ENCODE data around the gene TTLL7.

Gene TTLL7

GRCh38 chr1:83889707-83890106, 109.2 kb downstream of the TTLL7 start:
- Histone ChIP-seq H4K91ac (ENCODE audit: low read length) (no peak overlapping the region), H3K36me3 (ENCODE audit: control insufficient read depth in 1 of 2, insufficient read depth in 2 of 2, low read depth in 1 of 2, low read length in 2 of 2) (peaks cover 0 to 3% of the 10 kb centered on the region in 2 experiments), H3K9ac (ENCODE audit: low read length) (no peak overlapping the region), H3K4me2 (ENCODE audit: low read length, poor library complexity, severe bottlenecking) (no peak overlapping the region), H3K4me3 (ENCODE audit: insufficient read depth in 1 of 2, low read depth in 1 of 2, low read length in 2 of 2) (no peak overlapping the region), H3K27me3 (ENCODE audit: control insufficient read depth in 1 of 2, insufficient read depth in 1 of 2, low read length in 2 of 2) (no peaks in the 10 kb centered on the region), H3K9me3 (ENCODE audit: control insufficient read depth, low read length) (no peaks in the 10 kb centered on the region), H3K4me1 (ENCODE audit: control insufficient read depth, insufficient read depth, low read depth, low read length) (no peaks in the 10 kb centered on the region), H3K14ac (ENCODE audit: low read length in 2 of 2) (no peak overlapping the region), H3K27ac (ENCODE audit: low read length, poor library complexity, severe bottlenecking) (no peak overlapping the region), H3K23ac (ENCODE audit: low read length in 2 of 2) (no peak overlapping the region), H4K8ac (ENCODE audit: low read length) (no peak overlapping the region), H3K4ac (ENCODE audit: low read depth in 1 of 2, low read length in 2 of 2) (no peak overlapping the region), H2BK15ac (ENCODE audit: low read depth, poor library complexity, severe bottlenecking) (no peak overlapping the region), H2BK120ac (ENCODE audit: low read depth, low read length) (no peak overlapping the region), H3K79me1 (replicated peaks; ENCODE audit: low read length, poor library complexity, severe bottlenecking) (no peaks in the 10 kb centered on the region), H2AK5ac (ENCODE audit: low read length, severe bottlenecking) (no peak overlapping the region), H2BK12ac (ENCODE audit: low read length in 2 of 2) (no peak overlapping the region), H2BK5ac (ENCODE audit: low read depth, low read length, poor library complexity, severe bottlenecking) (no peak overlapping the region), H3K18ac (ENCODE audit: low read depth in 1 of 2, low read length in 2 of 2) (no peak overlapping the region), H2AFZ (ENCODE audit: low read depth, low read length) (no peak overlapping the region)
- DNase-seq: no peak
- WGBS: 89% methylated on average over 2 of the region's 2 CpGs

DNA sequence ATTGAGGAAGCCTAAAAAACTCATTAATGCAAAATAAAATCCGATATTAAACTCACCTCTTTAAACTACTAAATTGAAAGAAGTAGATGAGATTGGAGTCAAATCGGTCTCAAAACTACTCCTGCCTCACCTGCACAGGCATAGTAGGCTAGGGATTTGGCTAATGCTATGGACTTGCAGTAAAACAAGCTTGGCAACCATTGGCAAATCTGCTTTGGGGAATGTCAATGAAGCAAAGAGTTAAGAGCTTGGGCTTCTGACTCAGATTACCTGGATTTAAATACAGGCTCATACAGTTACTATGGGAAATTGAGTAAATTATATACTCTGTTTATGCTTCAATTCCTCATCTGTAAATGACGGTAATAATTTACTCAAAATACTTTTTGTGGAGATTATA, 111.4 kb downstream of the TTLL7 start:
- H2AFZ ChIP-seq (ENCODE audit: low read depth, low read length): no peak overlapping the region

DNA sequence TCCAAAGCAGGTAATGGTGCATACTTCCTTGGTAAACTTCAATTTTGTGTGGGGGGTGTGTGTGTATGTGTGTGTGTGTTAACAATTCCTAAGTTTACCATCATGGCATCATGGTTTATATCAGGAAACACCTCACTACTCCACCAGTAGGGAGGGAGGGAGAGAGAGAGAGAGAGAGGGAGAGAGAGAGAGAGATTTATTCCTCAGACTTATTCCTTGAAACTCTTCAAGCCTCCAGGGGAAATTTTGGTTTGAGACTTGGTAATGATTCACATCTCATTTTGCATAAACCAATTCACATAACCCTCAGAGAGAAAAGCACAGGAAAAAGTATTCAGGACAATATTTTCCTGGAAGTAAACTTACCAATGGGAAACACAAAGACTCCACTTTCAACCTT, 115.0 kb downstream of the TTLL7 start:
- no peak overlapping the region for H3K9ac ChIP-seq (ENCODE audit: low read length)
- no peaks in the 10 kb centered on the region for H3K9me3 ChIP-seq (ENCODE audit: control insufficient read depth, low read length)
- no peak overlapping the region for H3K4me2 ChIP-seq (ENCODE audit: low read length, poor library complexity, severe bottlenecking)
- no peak overlapping the region for H2BK12ac ChIP-seq (ENCODE audit: low read length in 2 of 2)
- H2BK5ac ChIP-seq (ENCODE audit: low read depth, low read length, poor library complexity, severe bottlenecking): no peak overlapping the region
- no peak overlapping the region for H4K91ac ChIP-seq (ENCODE audit: low read length)
- no peak overlapping the region for H3K23ac ChIP-seq (ENCODE audit: low read length in 2 of 2)
- no peak overlapping the region for H3K27ac ChIP-seq (ENCODE audit: low read length, poor library complexity, severe bottlenecking)
- peaks cover 2% of the 10 kb centered on the region for H3K4me1 ChIP-seq (ENCODE audit: control insufficient read depth, insufficient read depth, low read depth, low read length)
- H2AFZ ChIP-seq (ENCODE audit: low read depth, low read length): no peak overlapping the region
- H3K79me1 ChIP-seq (replicated peaks; ENCODE audit: low read length, poor library complexity, severe bottlenecking): no peaks in the 10 kb centered on the region
- H3K4ac ChIP-seq (ENCODE audit: low read depth in 1 of 2, low read length in 2 of 2): no peak overlapping the region
- H3K4me3 ChIP-seq (ENCODE audit: insufficient read depth in 1 of 2, low read depth in 1 of 2, low read length in 2 of 2): no peak overlapping the region
- H3K18ac ChIP-seq (ENCODE audit: low read depth in 1 of 2, low read length in 2 of 2): no peak overlapping the region
- H2BK15ac ChIP-seq (ENCODE audit: low read depth, poor library complexity, severe bottlenecking): no peak overlapping the region
- no peak overlapping the region for H2AK5ac ChIP-seq (ENCODE audit: low read length, severe bottlenecking)
- no peak overlapping the region for H3K14ac ChIP-seq (ENCODE audit: low read length in 2 of 2)
- DNase-seq: peak; percentile 7
- no peaks in the 10 kb centered on the region for H3K36me3 ChIP-seq (ENCODE audit: control insufficient read depth in 1 of 2, insufficient read depth in 2 of 2, low read depth in 1 of 2, low read length in 2 of 2)
- no peak overlapping the region for H4K8ac ChIP-seq (ENCODE audit: low read length)
- H3K27me3 ChIP-seq (ENCODE audit: control insufficient read depth in 1 of 2, insufficient read depth in 1 of 2, low read length in 2 of 2): no peaks in the 10 kb centered on the region
- H2BK120ac ChIP-seq (ENCODE audit: low read depth, low read length): no peak overlapping the region

More for the DNA sequence above, 111.4 kb downstream of the TTLL7 start:
- no peak overlapping the region for H3K4ac ChIP-seq (ENCODE audit: low read depth in 1 of 2, low read length in 2 of 2)
- no peak overlapping the region for H2AK5ac ChIP-seq (ENCODE audit: low read length, severe bottlenecking)
- H3K79me1 ChIP-seq (replicated peaks; ENCODE audit: low read length, poor library complexity, severe bottlenecking): no peaks in the 10 kb centered on the region
- H2BK120ac ChIP-seq (ENCODE audit: low read depth, low read length): no peak overlapping the region
- no peak overlapping the region for H3K4me2 ChIP-seq (ENCODE audit: low read length, poor library complexity, severe bottlenecking)
- DNase-seq: no peak
- H3K9me3 ChIP-seq (ENCODE audit: control insufficient read depth, low read length): no peaks in the 10 kb centered on the region
- no peak overlapping the region for H3K14ac ChIP-seq (ENCODE audit: low read length in 2 of 2)
- no peak overlapping the region for H3K9ac ChIP-seq (ENCODE audit: low read length)
- 100% methylated on average over 2 of the region's 3 CpGs for WGBS
- no peaks in the 10 kb centered on the region for H3K27me3 ChIP-seq (ENCODE audit: control insufficient read depth in 1 of 2, insufficient read depth in 1 of 2, low read length in 2 of 2)
- no peak overlapping the region for H4K91ac ChIP-seq (ENCODE audit: low read length)
- no peak overlapping the region for H2BK12ac ChIP-seq (ENCODE audit: low read length in 2 of 2)
- no peak overlapping the region for H2BK5ac ChIP-seq (ENCODE audit: low read depth, low read length, poor library complexity, severe bottlenecking)
- no peak overlapping the region for H4K8ac ChIP-seq (ENCODE audit: low read length)
- no peak overlapping the region for H3K4me3 ChIP-seq (ENCODE audit: insufficient read depth in 1 of 2, low read depth in 1 of 2, low read length in 2 of 2)
- H3K27ac ChIP-seq (ENCODE audit: low read length, poor library complexity, severe bottlenecking): no peak overlapping the region
- H3K4me1 ChIP-seq (ENCODE audit: control insufficient read depth, insufficient read depth, low read depth, low read length): peaks cover 2% of the 10 kb centered on the region
- H3K36me3 ChIP-seq (ENCODE audit: control insufficient read depth in 1 of 2, insufficient read depth in 2 of 2, low read depth in 1 of 2, low read length in 2 of 2): peaks cover 0 to 3% of the 10 kb centered on the region in 2 experiments
- no peak overlapping the region for H2BK15ac ChIP-seq (ENCODE audit: low read depth, poor library complexity, severe bottlenecking)
- H3K18ac ChIP-seq (ENCODE audit: low read depth in 1 of 2, low read length in 2 of 2): no peak overlapping the region
- H3K23ac ChIP-seq (ENCODE audit: low read length in 2 of 2): no peak overlapping the region

DNA sequence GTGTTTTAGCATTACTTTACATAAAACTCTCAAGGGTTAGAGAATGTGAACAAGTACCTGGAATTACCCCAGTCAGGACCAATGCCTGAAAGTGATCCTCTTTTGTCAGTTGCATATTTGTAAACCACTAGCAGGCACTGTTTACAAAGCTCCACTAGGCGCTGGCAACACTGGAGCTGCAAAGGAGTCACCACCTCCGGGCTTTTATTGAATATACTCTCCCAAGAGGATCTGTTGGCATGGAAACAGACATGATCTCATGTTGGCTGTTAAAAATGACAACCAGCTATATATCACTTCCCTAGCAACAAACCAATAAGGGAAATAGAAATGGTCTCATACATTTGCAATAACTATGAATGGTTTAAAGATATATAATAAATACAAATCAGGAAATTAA, 116.0 kb downstream of the TTLL7 start:
- peak; percentile 92 for DNase-seq
- Histone ChIP-seq H3K4me1 (ENCODE audit: control insufficient read depth, insufficient read depth, low read depth, low read length) (peaks cover 2% of the 10 kb centered on the region), H2AK5ac (ENCODE audit: low read length, severe bottlenecking) (no peak overlapping the region), H2AFZ (ENCODE audit: low read depth, low read length) (no peak overlapping the region), H3K9ac (ENCODE audit: low read length) (peak overlapping the region; percentile 19), H3K27ac (ENCODE audit: low read length, poor library complexity, severe bottlenecking) (no peak overlapping the region), H2BK5ac (ENCODE audit: low read depth, low read length, poor library complexity, severe bottlenecking) (no peak overlapping the region), H3K4ac (ENCODE audit: low read depth in 1 of 2, low read length in 2 of 2) (no peak overlapping the region), H3K27me3 (ENCODE audit: control insufficient read depth in 1 of 2, insufficient read depth in 1 of 2, low read length in 2 of 2) (no peaks in the 10 kb centered on the region), H3K36me3 (ENCODE audit: control insufficient read depth in 1 of 2, insufficient read depth in 2 of 2, low read depth in 1 of 2, low read length in 2 of 2) (no peaks in the 10 kb centered on the region), H3K18ac (ENCODE audit: low read depth in 1 of 2, low read length in 2 of 2) (no peak overlapping the region), H2BK12ac (ENCODE audit: low read length in 2 of 2) (no peak overlapping the region), H3K23ac (ENCODE audit: low read length in 2 of 2) (no peak overlapping the region), H2BK120ac (ENCODE audit: low read depth, low read length) (no peak overlapping the region), H3K9me3 (ENCODE audit: control insufficient read depth, low read length) (no peaks in the 10 kb centered on the region), H3K14ac (ENCODE audit: low read length in 2 of 2) (no peak overlapping the region), H3K4me2 (ENCODE audit: low read length, poor library complexity, severe bottlenecking) (no peak overlapping the region), H4K8ac (ENCODE audit: low read length) (no peak overlapping the region), H3K79me1 (replicated peaks; ENCODE audit: low read length, poor library complexity, severe bottlenecking) (no peaks in the 10 kb centered on the region), H2BK15ac (ENCODE audit: low read depth, poor library complexity, severe bottlenecking) (no peak overlapping the region), H3K4me3 (ENCODE audit: insufficient read depth in 1 of 2, low read depth in 1 of 2, low read length in 2 of 2) (no peak overlapping the region), H4K91ac (ENCODE audit: low read length) (no peak overlapping the region)
- 11% methylated on average over 2 of the region's 2 CpGs for WGBS

Measured in mesenchymal stem cell (in vitro differentiated cells and primary cell).